WI38 (cell line): Measurements from ENCODE around the gene GSG1L.

Experiments used
- H3K4me3 ChIP-seq: 2 replicates; pipeline ENCODE4 v1.5.1; 2011; ENCODE audit warnings: low read depth, mild to moderate bottlenecking, control low read depth, low read length
- CTCF ChIP-seq: IDR thresholded peaks from 2 replicates; pipeline ENCODE4 v1.5.1; 2012; ENCODE audit warnings: low read depth, mild to moderate bottlenecking, control low read depth, low read length

The GSG1L gene

GRCh38 chr16:28038409-28038808 is 25.1 kb downstream of the GSG1L start:
- TF ChIP-seq CTCF = no peak
- no peak overlapping the region for H3K4me3 ChIP-seq

- TF ChIP-seq CTCF = no peak
- no peak overlapping the region for H3K4me3 ChIP-seq
Measured at GRCh38 chr16:28035866-28036393, 27.6 kb downstream of the GSG1L start.

- TF ChIP-seq CTCF = no peak
- no peak overlapping the region for H3K4me3 ChIP-seq
Measured at GRCh38 chr16:28033870-28034269, 29.6 kb downstream of the GSG1L start.

GRCh38 chr16:28029387-28030002 is 34.0 kb downstream of the GSG1L start:
- TF ChIP-seq CTCF = no peak
- no peak overlapping the region for H3K4me3 ChIP-seq

- no peak overlapping the region for H3K4me3 ChIP-seq
- no peak for TF ChIP-seq CTCF
Measured at GRCh38 chr16:28027055-28027454, 36.5 kb downstream of the GSG1L start.

- TF ChIP-seq CTCF = no peak
- no peak overlapping the region for H3K4me3 ChIP-seq
Measured at GRCh38 chr16:28025631-28026030, 37.9 kb downstream of the GSG1L start.

- no peak for TF ChIP-seq CTCF
- no peak overlapping the region for H3K4me3 ChIP-seq
Measured at GRCh38 chr16:28019218-28019617, 44.3 kb downstream of the GSG1L start.
